Activated naive CD8-positive, alpha-beta T cell (primary cell): ENCODE data around the gene SLC4A5.

Source experiments
- H3K27ac Mint-ChIP-seq: one replicate; pipeline ENCODE4 v1.8.0; 2021; ENCODE audit warnings: mixed read lengths
- H3K27me3 Mint-ChIP-seq: one replicate; pipeline ENCODE4 v1.8.0; 2021; ENCODE audit warnings: mixed read lengths
- H3K36me3 Mint-ChIP-seq: one replicate; pipeline ENCODE4 v1.8.0; 2021; ENCODE audit warnings: mixed read lengths
- H3K4me1 Mint-ChIP-seq: one replicate; pipeline ENCODE4 v1.8.0; 2021; ENCODE audit warnings: low read depth, mixed read lengths
- H3K4me3 Mint-ChIP-seq: one replicate; pipeline ENCODE4 v1.8.0; 2021; ENCODE audit warnings: mild to moderate bottlenecking, mixed read lengths
- H3K9me3 Mint-ChIP-seq: one replicate; pipeline ENCODE4 v1.8.0; 2021; ENCODE audit warnings: low read depth, mixed read lengths

The SLC4A5 gene

DNA sequence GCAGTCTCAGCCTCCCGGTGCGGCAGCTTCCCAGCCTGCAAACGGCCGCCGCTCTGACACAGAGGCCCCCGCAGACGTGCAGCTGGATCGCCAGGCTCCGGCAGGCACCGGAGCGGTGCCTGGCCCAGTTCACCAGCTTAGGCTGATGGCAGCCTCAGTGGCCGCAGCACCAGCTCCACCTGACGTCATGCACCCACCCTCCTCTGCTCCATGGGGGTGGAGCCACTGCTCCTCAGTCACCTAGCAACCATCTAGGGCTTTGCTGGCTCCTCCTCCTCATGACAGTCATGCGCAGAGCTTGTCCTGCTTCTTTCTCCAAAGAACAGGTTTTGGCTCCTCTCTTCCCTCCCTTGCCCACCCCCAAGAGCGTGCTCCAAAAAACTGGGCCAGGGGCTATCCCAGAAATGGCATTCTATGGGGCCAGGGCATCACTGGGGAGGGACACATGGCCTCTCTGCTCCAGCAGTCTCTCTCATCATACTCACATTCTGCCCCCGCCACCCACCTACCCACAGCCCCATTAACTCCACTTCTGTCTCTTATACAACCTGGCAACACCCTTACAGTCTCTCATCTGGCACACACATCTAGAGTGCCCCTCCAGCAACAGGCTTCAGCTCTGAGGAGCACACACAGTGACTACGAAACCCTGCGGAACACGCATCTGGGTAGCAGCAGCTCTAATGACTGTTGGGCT is 31.4 kb upstream of the SLC4A5 start:
- H3K4me1 Mint-ChIP-seq = peaks cover 11% of the 10 kb centered on the region
- H3K27me3 Mint-ChIP-seq = no peaks in the 10 kb centered on the region
- peaks cover 8% of the 10 kb centered on the region for H3K36me3 Mint-ChIP-seq
- no peak overlapping the region for H3K27ac Mint-ChIP-seq
- no peaks in the 10 kb centered on the region for H3K9me3 Mint-ChIP-seq
- H3K4me3 Mint-ChIP-seq = no peak overlapping the region

DNA sequence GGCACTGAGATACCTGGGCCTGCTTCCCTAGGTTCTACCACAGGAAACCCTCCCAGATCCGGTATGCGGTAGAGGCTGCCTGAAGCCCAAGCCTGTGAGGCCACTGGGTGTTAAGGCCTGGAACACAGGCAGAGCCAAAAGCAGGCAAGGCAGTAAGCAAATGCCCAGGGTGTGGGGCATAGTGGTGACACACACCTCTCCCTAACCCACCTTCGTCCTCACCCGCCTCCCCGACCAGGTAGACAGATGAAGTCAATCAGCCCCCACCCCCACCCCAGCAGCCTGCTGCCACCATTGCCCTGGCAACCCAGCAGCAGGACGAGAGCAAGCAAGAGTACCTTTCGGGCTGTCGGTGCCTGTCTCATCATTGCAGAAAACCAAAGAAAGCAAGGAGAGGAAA is 30.8 kb upstream of the SLC4A5 start:
- Mint-ChIP-seq H3K36me3 (peaks cover 8% of the 10 kb centered on the region), H3K27me3 (no peaks in the 10 kb centered on the region), H3K4me1 (peaks cover 7% of the 10 kb centered on the region), H3K27ac (no peak overlapping the region), H3K9me3 (no peaks in the 10 kb centered on the region), H3K4me3 (no peak overlapping the region)

DNA sequence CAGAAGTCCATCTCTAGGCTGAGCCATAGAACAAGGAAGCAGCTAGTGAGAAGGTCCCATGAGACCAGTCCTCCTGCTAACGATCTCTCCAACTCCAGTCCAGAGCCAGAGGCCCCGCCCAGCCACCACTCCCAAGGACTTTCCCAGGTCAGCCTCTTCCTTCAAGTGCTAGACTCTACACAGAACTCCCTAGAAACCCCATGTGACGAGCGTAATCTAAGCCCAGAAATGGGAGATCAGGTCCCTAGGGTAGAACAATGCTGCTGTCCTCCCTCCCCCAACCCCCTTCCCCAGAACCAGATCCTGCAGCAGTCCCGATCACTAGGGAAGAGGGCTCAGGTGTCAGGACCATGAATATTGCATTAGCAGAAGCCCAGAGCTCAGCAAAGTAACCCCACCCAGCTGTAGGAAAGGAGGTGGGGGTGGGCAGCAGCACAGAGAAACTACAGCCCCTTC is 30.0 kb upstream of the SLC4A5 start:
- peaks cover 8% of the 10 kb centered on the region for H3K36me3 Mint-ChIP-seq
- no peak overlapping the region for H3K27ac Mint-ChIP-seq
- no peaks in the 10 kb centered on the region for H3K9me3 Mint-ChIP-seq
- H3K4me1 Mint-ChIP-seq = peaks cover 1% of the 10 kb centered on the region
- H3K27me3 Mint-ChIP-seq = no peaks in the 10 kb centered on the region
- H3K4me3 Mint-ChIP-seq = no peak overlapping the region

DNA sequence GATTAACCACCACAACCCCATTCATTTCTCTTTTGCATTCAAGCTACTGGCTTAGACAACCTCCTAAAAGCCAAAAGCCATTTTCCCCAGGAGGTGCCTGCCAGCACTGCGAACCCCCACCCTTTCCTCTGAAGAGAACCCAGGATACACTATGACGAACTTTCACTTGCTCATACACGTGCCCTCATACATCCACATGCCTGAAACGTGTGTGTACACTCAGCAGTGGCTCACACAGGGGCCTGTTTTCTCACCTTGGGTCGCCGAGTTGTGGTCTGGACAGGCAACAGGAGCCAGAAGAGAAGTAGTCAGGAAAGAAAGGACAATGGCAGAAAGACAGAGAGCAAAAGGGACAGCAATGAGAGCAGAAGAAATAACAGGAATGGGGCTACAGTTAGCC is 29.5 kb upstream of the SLC4A5 start:
- H3K4me1 Mint-ChIP-seq = peaks cover 1% of the 10 kb centered on the region
- no peak overlapping the region for H3K27ac Mint-ChIP-seq
- no peak overlapping the region for H3K4me3 Mint-ChIP-seq
- no peaks in the 10 kb centered on the region for H3K27me3 Mint-ChIP-seq
- H3K36me3 Mint-ChIP-seq = peaks cover 8% of the 10 kb centered on the region
- H3K9me3 Mint-ChIP-seq = no peaks in the 10 kb centered on the region

DNA sequence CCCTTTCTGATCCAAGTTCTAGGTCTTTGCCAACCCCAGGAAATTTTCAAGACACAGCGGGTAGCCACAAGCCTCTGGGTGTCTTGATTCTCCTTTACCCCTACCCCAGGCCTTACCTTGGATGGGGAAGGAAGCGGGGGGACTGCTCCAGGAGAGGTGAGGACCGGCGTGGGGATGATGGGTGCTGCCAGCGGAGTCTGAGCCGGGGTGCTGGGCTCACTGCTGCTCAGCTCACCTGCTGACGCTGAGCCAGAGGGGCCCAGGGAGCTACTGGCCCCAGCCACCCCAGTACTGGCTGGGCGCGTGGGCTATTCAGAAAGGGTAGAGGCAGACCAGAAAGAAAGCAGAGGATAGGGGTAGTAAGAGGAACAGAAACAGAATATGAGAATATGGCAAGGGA is 28.2 kb upstream of the SLC4A5 start:
- peaks cover 1% of the 10 kb centered on the region for H3K4me1 Mint-ChIP-seq
- H3K36me3 Mint-ChIP-seq = peaks cover 10% of the 10 kb centered on the region
- H3K9me3 Mint-ChIP-seq = no peaks in the 10 kb centered on the region
- no peak overlapping the region for H3K27ac Mint-ChIP-seq
- H3K27me3 Mint-ChIP-seq = no peaks in the 10 kb centered on the region
- H3K4me3 Mint-ChIP-seq = no peak overlapping the region

DNA sequence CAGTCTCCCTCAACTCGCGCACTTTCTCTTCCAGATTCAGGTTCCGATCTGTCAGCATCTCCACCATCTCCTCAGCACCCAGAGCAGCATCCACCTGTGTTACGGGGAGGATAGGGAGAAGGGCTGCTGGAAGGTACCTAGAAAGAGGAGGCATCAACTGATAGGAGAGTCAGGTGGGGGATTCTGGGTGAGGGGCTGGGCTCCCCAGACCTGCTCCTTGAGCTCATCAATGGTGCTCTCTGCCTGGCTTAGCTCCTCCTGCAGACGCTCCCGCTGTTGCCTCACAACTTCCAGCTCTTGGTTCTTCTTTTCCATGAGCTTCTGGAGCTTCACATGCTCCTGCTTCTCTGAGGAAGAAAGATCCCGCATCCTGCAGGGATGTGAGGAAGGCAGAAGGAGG is 26.8 kb upstream of the SLC4A5 start:
- no peaks in the 10 kb centered on the region for H3K27me3 Mint-ChIP-seq
- H3K9me3 Mint-ChIP-seq = no peaks in the 10 kb centered on the region
- H3K36me3 Mint-ChIP-seq = peaks cover 13% of the 10 kb centered on the region
- H3K4me3 Mint-ChIP-seq = no peak overlapping the region
- peaks cover 1% of the 10 kb centered on the region for H3K4me1 Mint-ChIP-seq
- no peak overlapping the region for H3K27ac Mint-ChIP-seq

DNA sequence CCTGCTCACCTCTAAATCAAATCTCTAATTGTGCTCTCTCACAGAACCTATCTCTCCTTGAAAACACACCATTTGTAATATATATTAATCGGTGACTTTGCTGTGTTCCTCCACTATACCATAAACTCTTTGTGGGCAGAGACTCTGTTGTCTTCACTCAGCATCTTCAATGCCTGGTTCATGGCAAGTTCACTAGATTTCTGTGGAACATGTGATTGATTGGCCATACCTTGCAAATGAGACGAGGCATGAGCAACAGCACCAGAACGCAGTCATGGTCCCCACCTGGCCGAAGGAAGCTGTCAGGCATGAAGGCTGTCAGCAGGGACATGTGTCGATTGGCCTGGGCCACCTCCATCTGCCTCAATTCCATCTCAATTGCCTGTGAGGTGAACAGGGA is 25.3 kb upstream of the SLC4A5 start:
- Mint-ChIP-seq H3K4me1 (no peaks in the 10 kb centered on the region), H3K4me3 (no peak overlapping the region), H3K27ac (no peak overlapping the region), H3K36me3 (peaks cover 13% of the 10 kb centered on the region), H3K9me3 (no peaks in the 10 kb centered on the region), H3K27me3 (no peaks in the 10 kb centered on the region)

DNA sequence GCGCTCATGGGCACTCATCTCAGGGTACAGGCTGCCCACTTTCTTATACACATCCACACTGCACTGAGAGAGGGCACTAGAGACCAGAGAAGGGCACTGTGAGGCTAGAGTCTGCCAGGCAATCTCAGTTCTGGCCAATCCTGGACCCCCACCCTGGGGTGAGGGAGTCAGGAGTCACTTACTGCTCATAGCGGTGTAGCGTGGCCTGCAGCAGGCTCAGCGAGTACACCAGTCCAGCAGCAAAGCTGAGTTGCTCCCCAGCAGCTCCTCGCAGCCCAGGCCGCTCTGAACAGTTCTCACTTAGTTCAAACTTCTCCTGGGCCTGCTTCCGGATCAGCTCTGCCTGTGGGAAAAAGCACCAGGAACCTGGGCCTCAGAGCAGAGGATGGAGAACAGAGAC is 24.6 kb upstream of the SLC4A5 start:
- H3K4me3 Mint-ChIP-seq = no peak overlapping the region

DNA sequence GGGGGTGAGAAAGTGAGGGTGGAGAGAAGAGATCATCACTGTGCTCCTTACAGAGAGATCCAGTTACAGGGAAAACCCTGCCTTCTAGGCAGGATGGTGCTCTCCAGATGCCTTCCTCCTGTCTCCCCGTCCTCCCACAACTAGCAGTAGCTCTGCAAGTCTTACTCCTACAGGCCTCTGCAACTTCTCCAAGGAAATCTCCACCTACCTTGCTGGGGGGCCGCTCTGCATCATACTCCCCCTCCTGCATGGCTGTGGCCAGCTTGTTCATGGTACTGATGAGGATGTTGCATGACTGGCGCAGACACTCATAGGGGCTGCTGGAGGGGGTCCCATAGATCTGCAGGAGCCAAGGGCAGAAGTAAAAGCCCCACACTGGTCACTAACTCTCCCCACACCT is 22.8 kb upstream of the SLC4A5 start:
- H3K9me3 Mint-ChIP-seq = no peaks in the 10 kb centered on the region
- H3K4me1 Mint-ChIP-seq = no peaks in the 10 kb centered on the region
- H3K4me3 Mint-ChIP-seq = no peak overlapping the region
- H3K27me3 Mint-ChIP-seq = no peaks in the 10 kb centered on the region
- H3K36me3 Mint-ChIP-seq = peaks cover 19% of the 10 kb centered on the region
- H3K27ac Mint-ChIP-seq = no peak overlapping the region

More for the DNA sequence above, 24.6 kb upstream of the SLC4A5 start:
- Mint-ChIP-seq H3K4me1 (no peaks in the 10 kb centered on the region), H3K36me3 (peaks cover 13% of the 10 kb centered on the region), H3K27me3 (no peaks in the 10 kb centered on the region), H3K27ac (no peak overlapping the region), H3K9me3 (no peaks in the 10 kb centered on the region)

DNA sequence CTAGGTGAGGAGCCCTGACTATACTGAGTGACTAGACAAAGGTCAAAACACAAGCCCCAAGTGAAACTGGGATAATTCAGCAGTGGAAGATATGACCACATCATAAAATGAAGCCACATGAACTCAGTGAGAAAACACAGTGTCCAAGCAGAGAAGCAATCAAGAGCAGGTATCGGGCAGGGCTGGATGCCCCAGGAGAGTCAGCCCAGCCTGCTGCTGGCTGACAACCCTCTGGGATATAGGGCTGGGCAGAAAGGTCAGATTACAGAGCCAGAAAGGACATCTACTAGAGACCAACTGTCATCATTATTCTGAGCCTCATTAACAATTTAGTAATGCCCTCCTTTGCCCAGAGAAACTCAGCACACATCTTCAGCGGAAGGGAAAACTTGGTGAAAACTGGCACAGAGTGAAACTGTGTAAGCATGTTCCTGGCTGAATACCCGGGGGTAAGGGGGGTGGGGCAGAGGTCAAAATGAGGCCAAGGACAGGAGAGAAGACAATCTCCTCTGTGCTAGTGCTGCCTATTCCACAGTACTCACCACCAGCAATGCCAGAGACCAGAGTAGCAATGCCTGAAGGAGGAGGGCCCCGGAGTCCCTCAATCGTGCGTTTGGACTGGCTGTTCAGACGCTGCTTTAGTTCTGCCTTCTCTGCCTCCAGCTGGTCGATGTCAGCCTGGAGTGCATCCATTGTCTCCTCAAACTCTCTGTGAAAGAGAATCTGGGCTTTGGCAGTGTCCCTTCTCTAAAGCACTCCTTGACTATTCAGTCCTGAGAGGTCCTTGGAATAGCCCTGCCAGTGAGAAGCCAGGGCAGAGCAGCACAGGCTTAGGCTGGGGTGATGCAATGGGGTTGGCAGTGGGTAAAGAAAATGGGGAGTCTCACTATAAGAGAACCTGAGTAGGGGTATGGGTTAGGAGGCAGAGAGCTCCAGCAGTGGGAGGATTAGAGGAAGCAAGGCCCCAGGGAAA is 21.6 kb upstream of the SLC4A5 start:
- H3K27ac Mint-ChIP-seq = no peak overlapping the region

DNA sequence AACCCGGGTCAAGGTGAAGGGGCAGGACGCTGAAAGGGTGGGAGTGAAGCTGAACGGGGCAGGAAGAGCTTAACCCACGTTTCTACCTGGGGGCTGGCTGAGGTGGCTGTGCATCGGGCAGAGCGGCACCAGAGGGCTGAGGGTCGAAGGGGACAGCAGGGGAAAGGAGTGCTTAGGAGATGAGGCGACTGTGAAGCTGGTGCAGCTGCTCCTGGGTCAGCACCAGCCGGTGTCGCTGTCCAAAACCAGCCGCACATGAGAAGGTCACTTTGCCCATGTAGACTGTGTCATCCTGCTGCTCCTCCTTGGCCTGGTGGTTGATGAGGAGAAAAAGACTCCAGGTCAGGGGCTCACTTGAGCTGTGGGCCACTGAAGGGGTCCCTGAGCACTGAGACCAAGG is 18.1 kb upstream of the SLC4A5 start:
- Mint-ChIP-seq H3K27ac (no peak overlapping the region), H3K27me3 (no peaks in the 10 kb centered on the region), H3K36me3 (peaks cover 22% of the 10 kb centered on the region), H3K9me3 (no peaks in the 10 kb centered on the region), H3K4me1 (no peaks in the 10 kb centered on the region), H3K4me3 (no peak overlapping the region)

More for the DNA sequence above, 21.6 kb upstream of the SLC4A5 start:
- Mint-ChIP-seq H3K9me3 (no peaks in the 10 kb centered on the region), H3K36me3 (peaks cover 17% of the 10 kb centered on the region), H3K27me3 (no peaks in the 10 kb centered on the region), H3K4me3 (no peak overlapping the region), H3K4me1 (no peaks in the 10 kb centered on the region)

DNA sequence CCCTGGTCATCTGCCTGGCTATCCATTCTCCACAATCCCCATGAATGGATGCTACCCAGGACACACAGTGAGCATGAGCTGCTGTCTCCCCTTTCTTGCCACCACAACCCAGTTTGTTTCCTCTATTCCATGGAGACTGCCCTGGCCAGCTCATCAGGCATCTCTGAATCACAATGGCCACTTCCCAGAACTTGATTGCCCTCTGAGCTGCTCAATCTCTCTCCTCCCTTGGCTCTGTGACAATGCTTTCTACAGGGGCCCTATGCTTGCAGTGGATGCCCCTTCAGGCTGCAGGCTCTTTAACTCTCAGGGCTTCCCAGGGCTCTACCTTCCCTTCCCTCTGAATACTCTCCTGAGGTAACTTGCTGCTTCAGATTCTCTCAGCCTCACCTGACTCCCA is 14.4 kb upstream of the SLC4A5 start:
- no peaks in the 10 kb centered on the region for H3K27me3 Mint-ChIP-seq
- peaks cover 22% of the 10 kb centered on the region for H3K36me3 Mint-ChIP-seq
- no peak overlapping the region for H3K27ac Mint-ChIP-seq
- H3K9me3 Mint-ChIP-seq = no peaks in the 10 kb centered on the region
- H3K4me1 Mint-ChIP-seq = no peaks in the 10 kb centered on the region
- H3K4me3 Mint-ChIP-seq = no peak overlapping the region

DNA sequence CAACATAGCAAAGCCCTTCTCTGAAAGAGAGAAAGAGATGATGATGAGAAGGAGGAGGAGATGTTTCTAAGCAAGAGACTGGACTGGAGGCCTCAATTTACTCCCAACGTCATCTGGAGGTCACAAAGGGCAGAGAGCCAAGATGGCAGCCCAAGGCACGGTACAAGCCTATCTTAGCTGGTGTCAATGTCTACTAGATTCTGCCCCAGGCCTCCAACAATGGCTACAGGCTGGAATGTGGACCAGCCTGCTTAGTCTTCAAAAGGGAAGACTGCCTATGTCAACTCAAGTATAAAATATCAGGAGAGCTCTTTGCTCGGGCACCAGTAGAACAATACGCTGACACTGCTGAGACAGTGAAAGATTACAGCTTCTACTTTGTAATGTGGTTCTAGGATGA is 6.7 kb upstream of the SLC4A5 start:
- Mint-ChIP-seq H3K27me3 (no peaks in the 10 kb centered on the region), H3K9me3 (no peaks in the 10 kb centered on the region), H3K4me3 (no peak overlapping the region), H3K36me3 (peaks cover 8% of the 10 kb centered on the region), H3K4me1 (no peaks in the 10 kb centered on the region), H3K27ac (no peak overlapping the region)

DNA sequence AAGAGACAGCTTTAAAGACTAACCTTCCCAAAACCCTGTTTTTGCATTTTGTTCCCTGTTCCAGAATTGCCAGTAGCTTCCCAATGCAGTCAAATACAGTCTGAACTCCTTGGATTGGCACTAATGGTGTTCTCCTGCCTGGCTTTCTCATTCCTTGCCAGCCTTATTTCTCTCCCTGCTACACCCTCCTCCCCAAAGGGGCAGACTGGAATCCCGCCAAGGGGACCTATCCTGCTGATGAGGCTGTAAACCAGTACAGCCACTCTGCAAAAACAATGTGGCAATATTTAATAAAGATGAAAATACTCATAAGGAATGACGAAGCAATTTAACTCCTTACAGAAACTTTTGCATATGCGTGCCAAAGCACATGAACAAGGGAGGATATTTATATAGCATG is 4.5 kb upstream of the SLC4A5 start:
- H3K27me3 Mint-ChIP-seq = no peaks in the 10 kb centered on the region
- H3K4me3 Mint-ChIP-seq = no peak overlapping the region
- peaks cover 9% of the 10 kb centered on the region for H3K36me3 Mint-ChIP-seq
- no peaks in the 10 kb centered on the region for H3K9me3 Mint-ChIP-seq
- no peaks in the 10 kb centered on the region for H3K4me1 Mint-ChIP-seq
- no peak overlapping the region for H3K27ac Mint-ChIP-seq

DNA sequence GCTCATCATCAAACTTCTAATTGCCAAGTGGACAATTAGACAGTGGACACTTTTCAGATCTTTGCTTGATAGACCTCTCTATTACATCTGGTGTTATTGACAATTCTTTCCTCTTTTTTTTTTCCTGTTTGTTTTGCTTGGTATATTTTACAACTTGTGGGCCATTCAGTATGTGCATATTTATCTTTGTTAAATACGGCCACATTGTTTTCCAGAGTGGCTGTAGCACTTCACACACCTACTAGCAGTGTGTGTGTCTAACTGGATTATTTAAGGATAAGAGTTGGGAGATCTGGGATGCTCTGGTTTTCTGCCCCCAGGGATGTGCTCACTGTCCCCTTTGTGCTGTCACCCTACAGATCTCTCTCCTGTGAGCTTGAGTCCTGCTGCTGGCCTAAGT is 4.1 kb upstream of the SLC4A5 start:
- Mint-ChIP-seq H3K4me1 (no peaks in the 10 kb centered on the region), H3K4me3 (no peak overlapping the region), H3K9me3 (no peaks in the 10 kb centered on the region), H3K36me3 (peaks cover 9% of the 10 kb centered on the region), H3K27me3 (no peaks in the 10 kb centered on the region), H3K27ac (no peak overlapping the region)
